Tibial nerve (tissue), 3 donors: ENCODE data around the gene CNMD.

Experiments used
- POLR2A ChIP-seq, 2 donors: fragments of 450-650 bp; IDR thresholded peaks; one replicate each; pipeline ENCODE4 v1.6.1; 2017; ENCODE audit warnings: antibody characterized with exemption in 2 of 2, mild to moderate bottlenecking in 2 of 2, moderate library complexity in 2 of 2
- TF ChIP-seq, protein P1 (sequence below), 5 experiments: fragments of 200-600 bp in 3 of 5; fragments of 450-650 bp in 2 of 5; sonication (generic) in 3 of 5; IDR thresholded peaks; one replicate each; pipeline ENCODE4 v1.5.1; 2016 to 2019; ENCODE audit warnings: antibody characterized with exemption in 5 of 5, mild to moderate bottlenecking in 3 of 5, moderate library complexity in 2 of 5

- TF ChIP-seq, protein P1, sequence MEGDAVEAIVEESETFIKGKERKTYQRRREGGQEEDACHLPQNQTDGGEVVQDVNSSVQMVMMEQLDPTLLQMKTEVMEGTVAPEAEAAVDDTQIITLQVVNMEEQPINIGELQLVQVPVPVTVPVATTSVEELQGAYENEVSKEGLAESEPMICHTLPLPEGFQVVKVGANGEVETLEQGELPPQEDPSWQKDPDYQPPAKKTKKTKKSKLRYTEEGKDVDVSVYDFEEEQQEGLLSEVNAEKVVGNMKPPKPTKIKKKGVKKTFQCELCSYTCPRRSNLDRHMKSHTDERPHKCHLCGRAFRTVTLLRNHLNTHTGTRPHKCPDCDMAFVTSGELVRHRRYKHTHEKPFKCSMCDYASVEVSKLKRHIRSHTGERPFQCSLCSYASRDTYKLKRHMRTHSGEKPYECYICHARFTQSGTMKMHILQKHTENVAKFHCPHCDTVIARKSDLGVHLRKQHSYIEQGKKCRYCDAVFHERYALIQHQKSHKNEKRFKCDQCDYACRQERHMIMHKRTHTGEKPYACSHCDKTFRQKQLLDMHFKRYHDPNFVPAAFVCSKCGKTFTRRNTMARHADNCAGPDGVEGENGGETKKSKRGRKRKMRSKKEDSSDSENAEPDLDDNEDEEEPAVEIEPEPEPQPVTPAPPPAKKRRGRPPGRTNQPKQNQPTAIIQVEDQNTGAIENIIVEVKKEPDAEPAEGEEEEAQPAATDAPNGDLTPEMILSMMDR (IDR thresholded peaks at IDR 0.05), result no peak
- TF ChIP-seq POLR2A (IDR thresholded peaks at IDR 0.05), result no peak
These were observed 5.5 kb downstream of the CNMD start for GRCh38 chr13:52734075-52734623.
